ENCODE data around the gene XKR3. TPM values are rescaled to one million over a fixed set of nuclear protein-coding genes. Genes with fewer than 3 reads are reported as not detected.
"Not testable (repeated sequence)": the region's sequence is repeated elsewhere in the genome, so short reads cannot be mapped to it uniquely, and the experiment has no call there.

The XKR3 gene
- total RNA-seq = under 1 TPM in 1 of 3 donors, not detected in 2; 0.16 TPM

- no peak for DNase-seq (ENCODE audit: low spot score in 2 of 2)
- Histone ChIP-seq H3K27ac (peak within 1 kb of the TSS in 1 of 2 donors; percentile 38), H3K4me1 (no peaks in the 10 kb centered on the region), H3K4me3 (peak within 1 kb of the TSS in 2 of 3 donors; percentile 4 to 44), H3K9me3 (no peaks in the 10 kb centered on the region), H3K27me3 (no peaks in the 10 kb centered on the region), H3K36me3 (peaks cover 3% of the 10 kb centered on the region)
- intact Hi-C loops (cut with DNase I; ENCODE audit: low total_unique reads) = no loop called here
- TF ChIP-seq POLR2A (IDR thresholded peaks at IDR 0.05) (no peak), CTCF (IDR thresholded peaks at IDR 0.05) (no peak)
Observed at GRCh38 chr22:16824716-16825687, at the start of gene XKR3. TSS of gene XKR3 (minus strand) at chr22:16825411. CDS start at chr22:16808073, 17,338 bp downstream.

GRCh38 chr22:16869640-16870039, 44.4 kb upstream of the XKR3 start:
- intact Hi-C loops (cut with DNase I; ENCODE audit: low total_unique reads); H3K4me1 ChIP-seq; H3K27ac ChIP-seq; H3K9me3 ChIP-seq; H3K36me3 ChIP-seq; H3K4me3 ChIP-seq; H3K27me3 ChIP-seq; DNase-seq (ENCODE audit: low spot score in 2 of 2): not testable (repeated sequence)

- H3K4me3 ChIP-seq = no peak overlapping the region
- intact Hi-C loops (cut with DNase I; ENCODE audit: low total_unique reads) = no loop called here
- H3K36me3 ChIP-seq = no peaks in the 10 kb centered on the region
- no peaks in the 10 kb centered on the region for H3K4me1 ChIP-seq
- TF ChIP-seq CTCF (IDR thresholded peaks at IDR 0.05) (no peak), POLR2AphosphoS5 (IDR thresholded peaks at IDR 0.05) (no peak), POLR2A (IDR thresholded peaks at IDR 0.05) (no peak)
- H3K9me3 ChIP-seq = no peaks in the 10 kb centered on the region
- H3K27ac ChIP-seq = no peak overlapping the region
- H3K27me3 ChIP-seq = no peaks in the 10 kb centered on the region
- DNase-seq (ENCODE audit: low spot score in 2 of 2) = no peak
Observed at GRCh38 chr22:16866167-16866566, 41.0 kb upstream of the XKR3 start.

- intact Hi-C loops (cut with DNase I; ENCODE audit: low total_unique reads); H3K36me3 ChIP-seq; H3K4me3 ChIP-seq; H3K4me1 ChIP-seq; DNase-seq (ENCODE audit: low spot score in 2 of 2); H3K27ac ChIP-seq; H3K27me3 ChIP-seq; H3K9me3 ChIP-seq: not testable (repeated sequence)
Observed at GRCh38 chr22:16856851-16857250, 31.6 kb upstream of the XKR3 start.

- no peaks in the 10 kb centered on the region for H3K36me3 ChIP-seq
- no peak for DNase-seq (ENCODE audit: low spot score in 2 of 2)
- no peak for TF ChIP-seq POLR2AphosphoS5 (IDR thresholded peaks at IDR 0.05)
- no peak for TF ChIP-seq CTCF (IDR thresholded peaks at IDR 0.05)
- TF ChIP-seq POLR2A (IDR thresholded peaks at IDR 0.05) = no peak
- H3K27ac ChIP-seq = no peak overlapping the region
- H3K9me3 ChIP-seq = no peaks in the 10 kb centered on the region
- intact Hi-C loops (cut with DNase I; ENCODE audit: low total_unique reads) = no loop called here
- no peaks in the 10 kb centered on the region for H3K27me3 ChIP-seq
- no peaks in the 10 kb centered on the region for H3K4me1 ChIP-seq
- H3K4me3 ChIP-seq = no peak overlapping the region
Observed at GRCh38 chr22:16854631-16855030, 29.4 kb upstream of the XKR3 start.

DNA sequence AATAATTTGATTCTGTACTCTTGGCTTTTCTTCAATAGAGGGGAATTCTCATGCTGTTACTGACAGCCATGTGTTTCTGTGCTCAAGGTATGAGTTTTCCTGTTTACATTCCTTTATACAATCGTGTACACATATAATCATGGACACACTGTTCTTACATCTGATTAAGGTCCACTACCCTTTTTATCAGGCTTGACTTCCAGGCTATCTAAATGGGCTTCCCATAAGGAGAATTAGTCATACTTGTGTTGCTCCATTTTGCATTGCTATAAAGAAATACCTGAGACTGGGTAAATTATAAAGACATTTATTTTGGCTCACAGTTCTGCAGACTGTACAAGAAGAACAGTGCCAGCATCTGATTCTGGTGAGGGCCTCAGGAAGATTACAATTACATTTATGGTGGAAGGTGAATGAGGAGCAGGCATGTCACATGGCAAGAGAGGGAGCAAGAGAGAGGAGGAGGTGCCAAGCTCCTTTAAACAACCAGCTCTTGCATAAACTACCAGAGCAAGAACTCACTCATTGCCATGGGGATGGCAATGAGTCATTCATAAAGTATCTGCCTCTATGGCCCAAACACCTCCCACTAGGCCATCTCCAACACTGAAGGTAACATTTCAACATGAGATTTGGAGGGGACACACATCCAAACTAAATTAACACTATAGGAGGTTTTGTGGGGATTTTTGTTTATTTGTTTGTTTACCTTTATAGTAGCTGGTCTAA, 26.2 kb upstream of the XKR3 start:
- DNase-seq (ENCODE audit: low spot score in 2 of 2); H3K4me3 ChIP-seq; H3K27ac ChIP-seq; intact Hi-C loops (cut with DNase I; ENCODE audit: low total_unique reads); H3K36me3 ChIP-seq; H3K9me3 ChIP-seq; H3K27me3 ChIP-seq; H3K4me1 ChIP-seq: not testable (repeated sequence)

Measured in breast epithelium (tissue), 4 donors.